D721Med (cell line): ENCODE measurements around the gene LRRC46.

ENCODE experiments used
- DNase-seq: peaks from one replicate; pipeline ENCODE4 v3.0.0; 2011; ENCODE audit warnings: low spot score; ENCODE audit not compliant: insufficient read length
- FAIRE-seq: peaks from 2 replicates; lab custom pipeline; 2011; peaks lifted over from hg19 to GRCh38; lab: Jason Lieb, UNC
- TF ChIP-seq, protein P1 (sequence below): IDR thresholded peaks from 2 replicates; pipeline ENCODE4 v1.5.1; 2012; ENCODE audit warnings: mild to moderate bottlenecking, control low read depth; ENCODE audit not compliant: insufficient read depth; ENCODE audit errors: missing control alignments

Gene LRRC46

DNA sequence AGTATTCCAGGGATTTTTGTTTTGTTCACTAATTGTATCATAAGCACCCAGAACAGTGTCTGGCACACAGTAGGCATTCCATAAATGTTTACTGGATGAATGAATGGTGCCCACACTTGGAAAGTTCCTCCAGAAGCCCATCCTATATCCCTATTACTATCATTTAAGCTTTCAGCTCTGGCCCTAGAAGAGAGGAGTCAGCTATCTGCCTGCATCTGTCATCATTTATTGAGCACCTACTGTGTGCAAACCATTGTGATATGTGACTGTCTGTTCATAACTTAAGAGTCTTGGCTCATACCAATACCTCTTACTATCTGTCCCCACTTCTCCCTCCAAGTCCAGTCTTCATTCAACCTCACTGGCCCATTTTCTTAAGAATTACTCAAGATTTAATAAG is 39.6 kb downstream of the LRRC46 start:
- FAIRE-seq (no peak), DNase-seq (no peak)
- TF ChIP-seq, protein P1, sequence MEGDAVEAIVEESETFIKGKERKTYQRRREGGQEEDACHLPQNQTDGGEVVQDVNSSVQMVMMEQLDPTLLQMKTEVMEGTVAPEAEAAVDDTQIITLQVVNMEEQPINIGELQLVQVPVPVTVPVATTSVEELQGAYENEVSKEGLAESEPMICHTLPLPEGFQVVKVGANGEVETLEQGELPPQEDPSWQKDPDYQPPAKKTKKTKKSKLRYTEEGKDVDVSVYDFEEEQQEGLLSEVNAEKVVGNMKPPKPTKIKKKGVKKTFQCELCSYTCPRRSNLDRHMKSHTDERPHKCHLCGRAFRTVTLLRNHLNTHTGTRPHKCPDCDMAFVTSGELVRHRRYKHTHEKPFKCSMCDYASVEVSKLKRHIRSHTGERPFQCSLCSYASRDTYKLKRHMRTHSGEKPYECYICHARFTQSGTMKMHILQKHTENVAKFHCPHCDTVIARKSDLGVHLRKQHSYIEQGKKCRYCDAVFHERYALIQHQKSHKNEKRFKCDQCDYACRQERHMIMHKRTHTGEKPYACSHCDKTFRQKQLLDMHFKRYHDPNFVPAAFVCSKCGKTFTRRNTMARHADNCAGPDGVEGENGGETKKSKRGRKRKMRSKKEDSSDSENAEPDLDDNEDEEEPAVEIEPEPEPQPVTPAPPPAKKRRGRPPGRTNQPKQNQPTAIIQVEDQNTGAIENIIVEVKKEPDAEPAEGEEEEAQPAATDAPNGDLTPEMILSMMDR, result no peak

DNA sequence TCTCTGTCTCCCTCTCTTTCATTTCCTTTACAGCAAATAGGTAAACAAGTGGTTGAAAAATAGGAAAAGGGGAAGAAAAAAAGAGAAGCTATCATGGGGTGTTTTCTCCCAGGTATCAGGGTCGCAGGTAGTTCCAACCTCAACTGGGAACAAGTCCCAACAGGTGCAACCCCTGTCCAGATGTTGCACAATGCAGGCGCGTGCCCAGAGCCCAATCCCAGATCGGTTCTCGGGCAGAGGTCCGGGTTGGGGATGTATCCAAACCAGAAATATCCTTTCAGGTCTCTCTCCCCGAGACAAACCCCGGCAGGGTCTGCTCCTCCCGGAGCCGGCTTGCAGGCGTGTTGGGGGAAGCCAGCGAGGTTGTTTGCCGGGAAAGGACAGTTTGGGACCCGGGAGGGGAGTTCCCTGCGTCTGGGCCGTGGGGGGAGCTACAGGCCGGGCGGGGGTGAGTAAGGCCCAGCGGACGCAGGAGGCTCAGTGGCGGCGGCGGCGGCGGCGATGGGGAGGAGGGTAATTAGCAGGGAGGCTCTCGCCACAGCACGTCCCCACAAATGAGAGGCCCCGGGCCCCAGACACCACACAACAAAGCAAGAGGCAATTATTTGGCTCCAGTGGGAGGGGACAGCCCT is 40.7 kb downstream of the LRRC46 start:
- no peak for FAIRE-seq
- no peak for DNase-seq
- TF ChIP-seq, protein P1, result no peak

DNA sequence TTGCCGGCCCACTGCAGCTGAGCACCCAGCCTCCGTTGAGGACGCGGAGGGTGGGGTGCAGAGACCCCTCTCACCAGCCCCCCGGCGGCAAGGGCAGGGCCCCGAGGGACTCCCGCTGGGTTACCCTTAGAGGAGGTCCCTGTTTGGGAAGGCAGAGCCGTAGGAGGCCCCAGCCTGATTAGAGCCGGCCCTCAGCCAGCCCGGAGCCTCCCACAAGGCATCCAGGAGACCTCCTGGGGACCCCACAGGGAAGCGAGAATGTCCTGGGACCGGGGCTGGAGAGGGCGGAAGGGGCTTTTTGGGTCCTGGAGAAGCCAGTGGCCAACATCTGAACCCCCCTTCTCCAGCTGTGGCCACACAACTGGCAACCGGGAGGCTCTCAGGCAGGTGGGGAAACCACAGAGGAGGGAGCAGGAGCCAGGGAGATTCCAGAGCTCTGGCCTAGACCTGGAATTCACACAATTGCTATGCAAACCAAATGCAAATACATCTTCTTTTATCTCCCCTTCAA is 41.2 kb downstream of the LRRC46 start:
- FAIRE-seq, result no peak
- TF ChIP-seq, protein P1, result no peak

DNA sequence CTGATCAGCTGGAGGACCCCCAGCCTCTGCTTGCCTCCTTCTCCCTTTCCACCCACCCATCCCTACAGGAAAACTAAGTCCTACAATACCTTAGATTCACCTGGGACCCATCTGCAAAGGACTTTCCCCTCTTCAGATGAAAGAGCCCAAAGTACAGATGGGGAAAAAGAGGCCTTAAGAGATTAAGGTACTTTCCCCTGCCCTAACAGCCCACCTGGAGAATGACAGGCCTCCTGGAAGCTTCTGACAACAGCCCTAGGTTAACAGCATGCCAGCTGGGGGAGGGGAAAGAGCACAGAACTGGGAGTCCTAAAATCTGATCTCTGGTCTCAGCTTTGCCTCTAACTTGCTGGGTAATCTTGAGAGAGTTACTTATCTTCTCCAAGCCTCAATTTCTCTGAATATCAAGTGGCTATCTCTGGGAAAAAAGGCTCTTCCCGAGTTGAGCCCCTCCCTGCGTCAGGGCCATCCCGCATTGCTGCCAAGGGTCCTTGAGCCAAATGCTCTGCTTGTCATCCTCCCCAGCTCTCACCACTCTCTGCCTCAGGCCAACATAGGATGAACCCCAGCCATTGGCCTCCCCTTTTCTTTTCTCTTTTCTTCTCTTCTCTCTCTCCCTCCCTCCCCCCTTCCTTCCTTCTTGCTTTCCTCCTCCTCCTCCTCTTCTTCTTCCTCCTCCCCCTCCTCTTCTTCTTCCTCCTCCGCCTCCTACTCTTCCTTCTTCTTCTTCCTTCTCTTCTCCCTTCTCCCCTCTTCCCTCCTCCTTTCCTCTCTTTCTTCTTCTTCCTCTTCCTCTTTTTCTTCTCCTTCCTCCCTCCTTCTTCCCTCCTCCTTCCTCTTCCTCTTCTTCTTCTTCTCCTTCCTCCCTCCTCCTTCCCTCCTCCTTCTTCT is 42.0 kb downstream of the LRRC46 start:
- DNase-seq (no peak), FAIRE-seq (no peak)
- TF ChIP-seq, protein P1, result no peak

More for the DNA sequence above, 41.2 kb downstream of the LRRC46 start:
- DNase-seq, result no peak

DNA sequence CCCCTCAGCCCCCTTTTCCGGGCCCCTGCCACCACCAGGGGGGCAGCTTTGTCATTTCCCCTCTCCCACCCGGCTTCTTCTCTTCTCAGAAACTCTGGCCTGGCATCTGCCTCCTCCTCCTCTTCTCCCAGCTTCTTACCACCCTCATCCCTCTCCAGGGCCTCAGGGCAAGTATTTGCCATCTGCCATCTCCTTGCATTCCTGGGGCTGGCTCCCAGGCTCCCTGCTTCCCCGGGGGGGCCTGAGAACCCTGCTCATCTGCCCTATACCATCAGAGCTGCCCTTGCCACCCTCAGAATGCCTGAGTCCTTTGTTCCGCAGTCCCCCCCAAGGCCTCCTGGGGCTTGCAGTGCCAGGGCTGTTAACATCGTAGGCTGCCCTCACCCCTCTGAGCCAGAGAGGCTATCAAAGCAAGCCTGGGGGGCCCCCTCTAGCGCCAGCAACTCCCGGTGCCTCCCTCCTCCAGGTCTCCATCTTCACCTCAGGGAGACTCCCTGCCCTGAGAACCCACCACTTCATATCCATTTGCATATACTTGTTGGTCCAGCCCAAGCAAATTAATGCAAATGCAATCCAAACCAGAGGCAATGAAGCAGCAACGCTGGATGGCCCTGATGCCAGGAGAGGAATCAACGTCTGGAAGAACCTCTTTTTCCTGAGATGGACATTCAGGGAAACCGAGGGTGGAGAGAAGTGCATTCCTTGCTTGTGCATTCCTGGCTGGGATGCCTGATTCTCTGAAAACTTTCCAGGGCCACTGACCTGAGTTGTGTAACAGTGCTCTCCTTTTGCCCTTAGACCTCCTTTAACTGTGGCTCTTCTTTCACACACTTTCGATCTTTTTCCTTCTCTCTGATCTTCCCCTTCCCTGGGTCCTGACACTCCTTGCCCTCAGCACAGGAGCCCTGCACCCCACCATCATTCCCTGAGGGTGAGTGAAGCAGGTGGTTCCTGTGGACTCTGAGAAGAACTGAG is 43.8 kb downstream of the LRRC46 start:
- FAIRE-seq (no peak), DNase-seq (no peak)
- TF ChIP-seq, protein P1, result no peak

DNA sequence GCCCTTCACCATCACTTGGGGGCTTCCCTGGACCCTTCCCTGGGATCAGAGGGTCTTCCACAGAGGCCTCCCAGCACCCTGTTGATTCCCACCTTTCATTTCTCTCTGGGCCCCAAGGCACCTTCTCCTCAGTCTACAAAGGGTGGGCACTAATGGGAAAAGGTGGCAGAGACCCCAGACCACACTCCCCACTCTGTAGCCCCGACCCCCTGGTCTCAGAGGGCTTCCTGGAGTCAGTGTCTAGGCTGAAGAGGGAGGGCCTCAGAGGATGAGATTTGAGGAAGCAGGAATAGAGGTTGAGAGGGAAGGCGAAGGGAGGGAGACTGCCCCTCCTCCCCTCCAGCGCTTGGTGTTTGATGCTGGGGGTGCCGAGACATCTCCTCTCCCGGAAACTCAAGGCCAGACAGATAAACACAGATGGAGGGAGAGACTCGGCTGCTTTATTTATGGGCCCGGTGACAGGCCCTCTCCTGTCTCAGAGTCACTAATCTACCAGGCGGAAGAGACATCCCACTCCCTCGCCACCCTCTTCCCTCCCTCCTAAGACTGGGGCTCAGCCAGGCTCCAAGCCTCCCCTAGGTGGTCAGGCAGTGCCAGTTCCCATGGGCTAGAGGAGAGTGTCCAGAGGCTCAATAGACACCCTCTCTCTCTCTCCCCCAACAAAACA is 46.0 kb downstream of the LRRC46 start:
- no peak for DNase-seq
- FAIRE-seq, result no peak
- TF ChIP-seq, protein P1, result no peak
